HepG2 (cell line): ENCODE data around the gene SORBS2. TPM values are rescaled to one million over a fixed set of nuclear protein-coding genes. Genes with fewer than 3 reads are reported as not detected.

Experiments used
- ARHGAP35 ChIP-seq: sonication (generic); formaldehyde crosslinking; IDR thresholded peaks from 2 replicates; pipeline ENCODE4 v1.9.0; 2022; ENCODE audit warnings: mild to moderate bottlenecking, inconsistent platforms, moderate library complexity, missing genetic modification reagents, borderline replicate concordance
- CBX2 ChIP-seq, 2 experiments: fragments of 200-600 bp in 1 of 2; sonication (generic); formaldehyde crosslinking in 1 of 2; IDR thresholded peaks; 2 replicates each; pipeline versions ENCODE4 v1.7.0 to v1.8.1; 2018 to 2022; ENCODE audit warnings: low read depth in 2 of 2, low read length in 1 of 2, mild to moderate bottlenecking in 1 of 2, missing genetic modification reagents in 1 of 2
- ESRRA ChIP-seq: sonication (generic); formaldehyde crosslinking; IDR thresholded peaks from 2 replicates; pipeline ENCODE4 v1.5.1; 2020; ENCODE audit warnings: mild to moderate bottlenecking, low read depth, missing genetic modification reagents
- FOXP1 ChIP-seq, 2 experiments: fragments of 450-650 bp in 1 of 2; IDR thresholded peaks; 2 replicates each; pipeline ENCODE4 v1.6.1; 2017 to 2018; ENCODE audit warnings: antibody characterized with exemption in 1 of 2
- FUBP1 ChIP-seq: sonication (generic); formaldehyde crosslinking; IDR thresholded peaks from 2 replicates; pipeline ENCODE4 v1.5.1; 2020; ENCODE audit warnings: missing genetic modification reagents, mild to moderate bottlenecking, borderline replicate concordance
- KMT2B ChIP-seq: IDR thresholded peaks from 2 replicates; pipeline ENCODE4 v1.6.1; 2016; ENCODE audit warnings: missing genetic modification reagents, missing compliant biosample characterization
- RXRA ChIP-seq: sonication (generic); formaldehyde crosslinking; IDR thresholded peaks from 2 replicates; pipeline ENCODE4 v1.5.1; 2020; ENCODE audit warnings: missing genetic modification reagents
- SMAD9 ChIP-seq: sonication (generic); formaldehyde crosslinking; IDR thresholded peaks from 2 replicates; pipeline ENCODE4 v1.5.1; 2020; ENCODE audit warnings: mild to moderate bottlenecking, missing genetic modification reagents
- SOX6 ChIP-seq, 2 experiments: fragments of 450-650 bp in 1 of 2; sonication (generic) in 1 of 2; formaldehyde crosslinking in 1 of 2; IDR thresholded peaks; 2 replicates each; pipeline versions ENCODE4 v1.4.0 to v1.6.1; 2017 to 2020; ENCODE audit warnings: antibody characterized with exemption in 1 of 2, mild to moderate bottlenecking in 1 of 2, missing genetic modification reagents in 1 of 2
- ZBTB4 ChIP-seq: sonication (generic); formaldehyde crosslinking; IDR thresholded peaks from 2 replicates; pipeline ENCODE4 v1.4.0; 2020; ENCODE audit warnings: missing genetic modification reagents, mild to moderate bottlenecking, borderline replicate concordance
- ZBTB7B ChIP-seq: sonication (generic); formaldehyde crosslinking; IDR thresholded peaks from 2 replicates; pipeline ENCODE4 v1.4.0; 2020; ENCODE audit warnings: missing genetic modification reagents
- ZBTB8A ChIP-seq: sonication (generic); formaldehyde crosslinking; IDR thresholded peaks from 2 replicates; pipeline ENCODE4 v1.4.0; 2020; ENCODE audit warnings: mild to moderate bottlenecking, low read depth, missing genetic modification reagents, borderline replicate concordance
- ZNF263 ChIP-seq: sonication (generic); formaldehyde crosslinking; IDR thresholded peaks from 2 replicates; pipeline ENCODE4 v1.4.0; 2020; ENCODE audit warnings: missing genetic modification reagents
- ZNF709 ChIP-seq: sonication (generic); formaldehyde crosslinking; IDR thresholded peaks from 2 replicates; pipeline ENCODE4 v1.5.0; 2020; ENCODE audit warnings: mild to moderate bottlenecking, missing genetic modification reagents
- polyA plus RNA-seq, 8 experiments: library from polyadenylated mRNA; depleted of rRNA in 3 of 8; stranded (reverse) in 7 of 8; unstranded in 1 of 8; fragments of >200 nt; fragmentation: Illumina TruSeq in 4 of 8; extraction: Trizol in 4 of 8; gene quantifications; 2 replicates each; pipeline versions ENCODE4 v1.2.1 to v1.2.3, GENCODE V29; 2011 to 2016; ENCODE audit warnings: low read depth in 4 of 8, missing spikeins in 1 of 8, mixed read lengths in 1 of 8; ENCODE audit not compliant: insufficient read depth in 1 of 8
- total RNA-seq, 5 experiments: library from RNA; depleted of rRNA; stranded (reverse); fragments of >200 nt; fragmentation: Illumina TruSeq; extraction: Trizol; gene quantifications; 2 replicates each; pipeline ENCODE4 v1.2.3, GENCODE V29; 2016; ENCODE audit warnings: low read depth in 1 of 5
- TF ChIP-seq, protein P1 (sequence below): sonication (generic); formaldehyde crosslinking; IDR thresholded peaks from 2 replicates; pipeline ENCODE4 v1.4.0; 2020; ENCODE audit warnings: missing genetic modification reagents
- TF ChIP-seq, protein P2 (sequence below): sonication (generic); formaldehyde crosslinking; IDR thresholded peaks from 2 replicates; pipeline ENCODE4 v1.9.0; 2021; ENCODE audit warnings: missing genetic modification reagents, mild to moderate bottlenecking, borderline replicate concordance
- TF ChIP-seq, protein P3 (sequence below): IDR thresholded peaks from 2 replicates; pipeline ENCODE4 v1.6.1; 2016; ENCODE audit warnings: missing genetic modification reagents, missing compliant biosample characterization

SORBS2 gene
- total and polyA plus RNA-seq, 2 of the 13 experiments (the other 11 are each of a cell fraction or from before 2014, with no cell fraction given), result 25.0 to 80.5 TPM

DNA sequence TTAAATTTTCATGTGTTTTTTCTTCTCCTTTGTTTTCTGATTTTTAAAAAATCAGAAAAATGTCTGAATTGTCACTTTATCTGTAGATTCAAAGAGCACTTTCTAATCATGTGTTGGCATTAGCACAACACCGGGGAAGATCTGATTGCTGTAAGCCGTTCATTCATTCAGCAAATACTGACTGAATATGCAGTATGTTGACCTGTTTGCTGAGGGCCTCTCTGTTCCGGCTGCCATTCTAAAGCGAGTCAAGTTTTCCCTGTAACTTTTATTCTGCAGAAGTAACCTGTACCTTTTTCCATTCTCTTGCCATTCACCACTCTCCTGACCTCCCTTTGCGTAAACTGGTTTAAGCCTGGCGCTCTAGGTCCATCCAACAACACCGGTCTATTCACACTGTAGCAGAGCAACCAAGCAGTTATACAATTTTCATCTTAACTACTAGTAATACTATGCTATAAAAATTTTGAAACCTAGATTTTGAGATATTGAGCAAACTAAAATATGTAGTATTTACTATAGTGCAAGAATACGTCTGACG lies 6.7 kb downstream of the SORBS2 start (continued):
- TF ChIP-seq, protein P1, sequence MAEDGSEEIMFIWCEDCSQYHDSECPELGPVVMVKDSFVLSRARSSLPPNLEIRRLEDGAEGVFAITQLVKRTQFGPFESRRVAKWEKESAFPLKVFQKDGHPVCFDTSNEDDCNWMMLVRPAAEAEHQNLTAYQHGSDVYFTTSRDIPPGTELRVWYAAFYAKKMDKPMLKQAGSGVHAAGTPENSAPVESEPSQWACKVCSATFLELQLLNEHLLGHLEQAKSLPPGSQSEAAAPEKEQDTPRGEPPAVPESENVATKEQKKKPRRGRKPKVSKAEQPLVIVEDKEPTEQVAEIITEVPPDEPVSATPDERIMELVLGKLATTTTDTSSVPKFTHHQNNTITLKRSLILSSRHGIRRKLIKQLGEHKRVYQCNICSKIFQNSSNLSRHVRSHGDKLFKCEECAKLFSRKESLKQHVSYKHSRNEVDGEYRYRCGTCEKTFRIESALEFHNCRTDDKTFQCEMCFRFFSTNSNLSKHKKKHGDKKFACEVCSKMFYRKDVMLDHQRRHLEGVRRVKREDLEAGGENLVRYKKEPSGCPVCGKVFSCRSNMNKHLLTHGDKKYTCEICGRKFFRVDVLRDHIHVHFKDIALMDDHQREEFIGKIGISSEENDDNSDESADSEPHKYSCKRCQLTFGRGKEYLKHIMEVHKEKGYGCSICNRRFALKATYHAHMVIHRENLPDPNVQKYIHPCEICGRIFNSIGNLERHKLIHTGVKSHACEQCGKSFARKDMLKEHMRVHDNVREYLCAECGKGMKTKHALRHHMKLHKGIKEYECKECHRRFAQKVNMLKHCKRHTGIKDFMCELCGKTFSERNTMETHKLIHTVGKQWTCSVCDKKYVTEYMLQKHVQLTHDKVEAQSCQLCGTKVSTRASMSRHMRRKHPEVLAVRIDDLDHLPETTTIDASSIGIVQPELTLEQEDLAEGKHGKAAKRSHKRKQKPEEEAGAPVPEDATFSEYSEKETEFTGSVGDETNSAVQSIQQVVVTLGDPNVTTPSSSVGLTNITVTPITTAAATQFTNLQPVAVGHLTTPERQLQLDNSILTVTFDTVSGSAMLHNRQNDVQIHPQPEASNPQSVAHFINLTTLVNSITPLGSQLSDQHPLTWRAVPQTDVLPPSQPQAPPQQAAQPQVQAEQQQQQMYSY (CRISPR knock-in tag), result no peak
- TF ChIP-seq ZNF263 (no peak), ESRRA (CRISPR knock-in tag) (no peak), RXRA (no peak), ZBTB4 (CRISPR knock-in tag) (no peak), SOX6 (IDR thresholded peaks at IDR 0.05) (no peak), SOX6 (CRISPR knock-in tag; IDR thresholded peaks at IDR 0.05) (peak; percentile 52), ZBTB8A (no peak), KMT2B (CRISPR knock-in tag) (no peak), ZNF709 (CRISPR knock-in tag) (no peak), FUBP1 (CRISPR knock-in tag) (no peak), CBX2 (IDR thresholded peaks at IDR 0.05; ENCODE audit: low read depth, low read length) (no peak), CBX2 (CRISPR knock-in tag; IDR thresholded peaks at IDR 0.05; ENCODE audit: low read depth) (no peak), SMAD9 (CRISPR knock-in tag) (no peak), ARHGAP35 (CRISPR knock-in tag) (no peak), FOXP1 (IDR thresholded peaks at IDR 0.05) (no peak), FOXP1 (CRISPR knock-in tag; IDR thresholded peaks at IDR 0.05) (peak; percentile 61; the same call in 1 of the 2 replicates), ZBTB7B (CRISPR knock-in tag) (no peak)
- TF ChIP-seq, protein P2, sequence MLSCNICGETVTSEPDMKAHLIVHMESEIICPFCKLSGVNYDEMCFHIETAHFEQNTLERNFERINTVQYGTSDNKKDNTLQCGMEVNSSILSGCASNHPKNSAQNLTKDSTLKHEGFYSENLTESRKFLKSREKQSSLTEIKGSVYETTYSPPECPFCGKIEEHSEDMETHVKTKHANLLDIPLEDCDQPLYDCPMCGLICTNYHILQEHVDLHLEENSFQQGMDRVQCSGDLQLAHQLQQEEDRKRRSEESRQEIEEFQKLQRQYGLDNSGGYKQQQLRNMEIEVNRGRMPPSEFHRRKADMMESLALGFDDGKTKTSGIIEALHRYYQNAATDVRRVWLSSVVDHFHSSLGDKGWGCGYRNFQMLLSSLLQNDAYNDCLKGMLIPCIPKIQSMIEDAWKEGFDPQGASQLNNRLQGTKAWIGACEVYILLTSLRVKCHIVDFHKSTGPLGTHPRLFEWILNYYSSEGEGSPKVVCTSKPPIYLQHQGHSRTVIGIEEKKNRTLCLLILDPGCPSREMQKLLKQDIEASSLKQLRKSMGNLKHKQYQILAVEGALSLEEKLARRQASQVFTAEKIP (CRISPR knock-in tag), result no peak
- TF ChIP-seq, protein P3, sequence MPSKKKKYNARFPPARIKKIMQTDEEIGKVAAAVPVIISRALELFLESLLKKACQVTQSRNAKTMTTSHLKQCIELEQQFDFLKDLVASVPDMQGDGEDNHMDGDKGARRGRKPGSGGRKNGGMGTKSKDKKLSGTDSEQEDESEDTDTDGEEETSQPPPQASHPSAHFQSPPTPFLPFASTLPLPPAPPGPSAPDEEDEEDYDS (CRISPR knock-in tag), result no peak
